GM12878 (cell line): Measurements from ENCODE around the gene TBX10.
"Not testable (repeated sequence)": the region's sequence is repeated elsewhere in the genome, so short reads cannot be mapped to it uniquely, and the experiment has no call there.

Source experiments
- CREM ChIP-seq: IDR thresholded peaks from 2 replicates; pipeline ENCODE4 v1.6.1; 2014; ENCODE audit warnings: antibody characterized with exemption, low read depth
- CTCF ChIP-seq, 3 experiments: IDR thresholded peaks in 2 of 3; conservative IDR thresholded peaks in 1 of 3; 2 replicates each; pipeline ENCODE4 v1.5.1; 2011; ENCODE audit warnings: low read depth in 3 of 3, low read length in 3 of 3, mild to moderate bottlenecking in 3 of 3, control low read depth in 2 of 3, moderate library complexity in 2 of 3, inconsistent platforms in 1 of 3, mixed read lengths in 1 of 3; ENCODE audit not compliant: control insufficient read depth in 2 of 3, insufficient read depth in 1 of 3; ENCODE audit errors: extremely low read depth in 1 of 3
- E2F4 ChIP-seq: IDR thresholded peaks from 2 replicates; pipeline ENCODE4 v1.6.1; 2012; ENCODE audit warnings: low read depth, low read length, improper control_type of control experiment
- EP300 ChIP-seq, 2 experiments: fragments of 150-350 bp in 1 of 2; IDR thresholded peaks; 2 replicates each; pipeline ENCODE4 v1.6.1; 2011 to 2012; ENCODE audit warnings: low read depth in 2 of 2, low read length in 2 of 2, borderline replicate concordance in 1 of 2, improper control_type of control experiment in 1 of 2, inconsistent platforms in 1 of 2; ENCODE audit not compliant: control insufficient read depth in 1 of 2
- HCFC1 ChIP-seq: fragments of 150-350 bp; IDR thresholded peaks from 2 replicates; pipeline ENCODE4 v1.6.1; 2014; ENCODE audit warnings: low read length
- NR2C2 ChIP-seq: IDR thresholded peaks from 2 replicates; pipeline ENCODE4 v1.6.1; 2011; ENCODE audit warnings: borderline replicate concordance, low read depth; ENCODE audit not compliant: control insufficient read depth, insufficient read length
- PKNOX1 ChIP-seq: fragments of 450-650 bp; IDR thresholded peaks from 2 replicates; pipeline ENCODE4 v1.6.1; 2016; ENCODE audit warnings: mild to moderate bottlenecking
- POLR2A ChIP-seq: IDR thresholded peaks from 2 replicates; pipeline ENCODE4 v1.6.1; 2011; ENCODE audit warnings: low read depth, mild to moderate bottlenecking, low read length
- RELA ChIP-seq: fragments of 450-650 bp; IDR thresholded peaks from 2 replicates; pipeline ENCODE4 v1.8.0; 2014; ENCODE audit warnings: borderline replicate concordance; ENCODE audit not compliant: partially characterized antibody
- SREBF2 ChIP-seq: IDR thresholded peaks from 2 replicates; pipeline ENCODE4 v1.6.1; 2012; ENCODE audit warnings: mild to moderate bottlenecking, low read length
- YY1 ChIP-seq: IDR thresholded peaks from 2 replicates; pipeline ENCODE4 v1.6.1; 2011; ENCODE audit warnings: low read depth, mild to moderate bottlenecking, low read length
- ZNF384 ChIP-seq: IDR thresholded peaks from 2 replicates; pipeline ENCODE4 v1.6.1; 2012; ENCODE audit warnings: low read depth, mild to moderate bottlenecking, low read length, improper control_type of control experiment, borderline replicate concordance
- TF ChIP-seq, protein P1 (sequence below): IDR thresholded peaks from 2 replicates; pipeline ENCODE4 v1.6.1; 2011; ENCODE audit warnings: low read depth, low read length, improper control_type of control experiment, borderline replicate concordance

DNA sequence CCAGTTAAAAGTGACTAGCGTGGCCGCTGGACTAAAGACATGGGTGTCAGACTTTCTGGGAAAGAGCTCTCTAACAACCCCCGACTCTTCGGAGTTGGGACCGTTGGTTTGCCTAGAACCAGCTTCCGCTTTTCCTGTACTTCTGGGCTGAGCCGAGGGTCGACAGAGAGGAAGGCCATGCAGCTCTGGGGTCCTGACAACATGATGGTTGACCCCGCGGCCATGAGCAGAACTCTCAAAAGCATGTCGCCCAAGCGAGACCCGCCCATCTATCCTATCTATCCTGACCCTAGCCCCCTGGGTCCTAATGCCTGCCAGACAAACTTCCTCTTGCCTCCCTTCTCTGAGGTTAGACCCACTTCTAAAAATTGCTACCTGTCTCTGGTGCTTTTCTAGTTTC lies 18.9 kb downstream of the TBX10 start:
- not testable (repeated sequence) for TF ChIP-seq YY1; CREM; CTCF (IDR thresholded peaks at IDR 0.05 in 2 of 3, conservative IDR thresholded peaks at IDR 0.05 in 1 of 3; ENCODE audit: control insufficient read depth in 2 of 3, extremely low read depth in 1 of 3, insufficient read depth in 1 of 3, low read depth in 3 of 3, low read length in 3 of 3); NR2C2; E2F4; ZNF384; SREBF2; POLR2A; PKNOX1; HCFC1; RELA; EP300 (IDR thresholded peaks at IDR 0.05; ENCODE audit: borderline replicate concordance in 1 of 2, control insufficient read depth in 1 of 2, low read depth in 2 of 2, low read length in 2 of 2)
- TF ChIP-seq, protein P1, sequence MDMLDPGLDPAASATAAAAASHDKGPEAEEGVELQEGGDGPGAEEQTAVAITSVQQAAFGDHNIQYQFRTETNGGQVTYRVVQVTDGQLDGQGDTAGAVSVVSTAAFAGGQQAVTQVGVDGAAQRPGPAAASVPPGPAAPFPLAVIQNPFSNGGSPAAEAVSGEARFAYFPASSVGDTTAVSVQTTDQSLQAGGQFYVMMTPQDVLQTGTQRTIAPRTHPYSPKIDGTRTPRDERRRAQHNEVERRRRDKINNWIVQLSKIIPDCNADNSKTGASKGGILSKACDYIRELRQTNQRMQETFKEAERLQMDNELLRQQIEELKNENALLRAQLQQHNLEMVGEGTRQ = not testable (repeated sequence)
